Effector memory CD8-positive, alpha-beta T cell (primary cell): ENCODE data around the gene CYP4A22.
"Not testable (repeated sequence)": the region's sequence is repeated elsewhere in the genome, so short reads cannot be mapped to it uniquely, and the experiment has no call there.

Source experiments
- ATAC-seq: fragments of 150-1000 bp; cut with Tn5 transposase; replicated peaks from 2 replicates; pipeline ENCODE4 v1.10.0; 2021; ENCODE audit warnings: mild to moderate bottlenecking, moderate library complexity
- DNase-seq, 3 experiments: peaks; one replicate each; pipeline ENCODE4 v3.0.0; 2021
- H3K27ac Mint-ChIP-seq, 2 donors: one replicate each; pipeline ENCODE4 v1.8.0; 2022; ENCODE audit warnings: mild to moderate bottlenecking in 2 of 2, mixed read lengths in 2 of 2, moderate library complexity in 2 of 2
- H3K27me3 Mint-ChIP-seq, 2 donors: one replicate each; pipeline ENCODE4 v1.8.0; 2022; ENCODE audit warnings: mixed read lengths in 2 of 2
- H3K36me3 Mint-ChIP-seq: one replicate; pipeline ENCODE4 v1.8.0; 2022; ENCODE audit warnings: mild to moderate bottlenecking, moderate library complexity, mixed read lengths; ENCODE audit not compliant: insufficient read depth
- H3K4me1 Mint-ChIP-seq, 2 donors: one replicate each; pipeline ENCODE4 v1.8.0; 2022; ENCODE audit warnings: low read depth in 2 of 2, mixed read lengths in 2 of 2
- H3K4me3 Mint-ChIP-seq, 2 donors: one replicate each; pipeline ENCODE4 v1.8.0; 2022; ENCODE audit warnings: mild to moderate bottlenecking in 2 of 2, mixed read lengths in 2 of 2, moderate library complexity in 2 of 2
- H3K9me3 Mint-ChIP-seq, 2 donors: one replicate each; pipeline ENCODE4 v1.8.0; 2022; ENCODE audit warnings: mixed read lengths in 2 of 2

Gene CYP4A22

DNA sequence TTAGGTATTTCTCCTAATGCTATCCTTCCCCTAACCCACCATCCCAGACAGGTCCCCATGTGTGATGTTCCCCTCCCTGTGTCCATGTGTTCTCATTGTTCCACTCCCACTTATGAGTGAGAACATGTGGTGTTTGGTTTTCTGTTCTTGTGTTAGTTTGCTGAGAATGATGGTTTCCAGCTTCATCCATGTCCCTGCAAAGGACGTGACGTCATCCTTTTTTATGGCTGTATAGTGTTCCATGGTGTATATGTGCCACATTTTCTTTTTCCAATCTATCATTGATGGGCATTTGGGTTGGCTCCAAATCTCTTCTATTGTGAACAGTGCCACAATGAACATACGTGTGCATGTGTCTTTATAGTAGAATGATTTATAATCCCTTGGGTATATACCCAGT lies 4.6 kb upstream of the CYP4A22 start:
- H3K9me3 Mint-ChIP-seq, ATAC-seq: not testable (repeated sequence)
- H3K27me3 Mint-ChIP-seq = peaks cover 41% of the 10 kb centered on the region in 2 donors

DNA sequence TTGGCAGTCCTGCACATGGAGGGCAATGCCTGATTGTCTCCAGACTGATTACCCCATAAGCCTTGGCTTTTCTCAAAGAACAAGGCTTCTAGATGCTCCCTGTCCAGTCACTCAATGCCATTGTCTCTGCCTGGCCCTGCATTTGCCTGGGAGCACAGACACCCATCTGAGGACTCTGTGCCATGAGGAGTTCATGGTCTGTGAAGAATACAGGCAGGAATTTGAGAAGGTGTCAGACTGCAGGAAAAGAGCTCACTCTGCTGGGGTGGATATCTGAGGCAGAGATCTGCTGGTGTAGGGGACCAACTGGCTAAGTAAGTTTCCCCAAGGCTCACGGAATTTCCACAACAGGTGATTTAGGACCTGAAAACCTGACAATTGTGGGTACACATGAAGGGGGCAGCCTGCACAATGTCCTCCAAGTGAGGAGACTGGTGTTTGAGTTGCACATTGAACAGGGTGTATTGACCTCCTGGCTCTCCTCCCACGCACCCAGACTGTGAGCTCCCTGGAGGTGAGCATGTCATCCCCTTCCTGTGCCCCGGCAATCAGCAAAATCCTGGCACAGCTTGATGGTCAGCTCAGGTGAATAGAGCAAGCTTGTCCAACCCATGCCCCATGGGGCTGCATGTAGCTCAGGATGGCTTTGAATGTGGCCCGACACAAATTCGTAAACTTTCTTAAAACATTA lies 829 bp downstream of the CYP4A22 start:
- ATAC-seq = no peak
- no peak for DNase-seq
- H3K36me3 Mint-ChIP-seq = no peaks in the 10 kb centered on the region
- H3K27ac Mint-ChIP-seq = no peak overlapping the region
- no peaks in the 10 kb centered on the region for H3K9me3 Mint-ChIP-seq
- H3K27me3 Mint-ChIP-seq = peaks cover 31 to 37% of the 10 kb centered on the region in 2 donors
- H3K4me1 Mint-ChIP-seq = no peaks in the 10 kb centered on the region
- H3K4me3 Mint-ChIP-seq = no peak overlapping the region

More for the DNA sequence above, 4.6 kb upstream of the CYP4A22 start:
- H3K4me1 Mint-ChIP-seq, H3K36me3 Mint-ChIP-seq, DNase-seq, H3K27ac Mint-ChIP-seq, H3K4me3 Mint-ChIP-seq: not testable (repeated sequence)

DNA sequence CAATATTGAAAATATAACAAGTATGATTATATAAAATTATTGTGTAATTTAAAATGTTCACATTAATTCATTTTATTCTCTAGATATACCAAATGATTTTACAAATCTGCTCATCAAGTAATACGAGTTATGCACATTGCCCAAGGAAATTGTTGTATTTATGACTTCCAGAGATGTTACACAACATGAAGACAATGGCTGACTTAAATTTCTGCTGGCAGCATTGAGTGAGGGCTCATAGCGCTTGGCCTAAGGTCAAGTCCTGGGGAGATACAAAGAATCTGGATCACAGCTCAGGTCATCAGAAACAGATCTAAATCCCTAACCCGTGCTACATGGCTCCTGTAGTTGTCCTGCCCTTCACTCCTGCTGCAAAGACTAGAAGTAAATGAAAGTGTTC lies 3.1 kb downstream of the CYP4A22 start:
- not testable (repeated sequence) for DNase-seq, H3K36me3 Mint-ChIP-seq, H3K4me3 Mint-ChIP-seq, ATAC-seq, H3K4me1 Mint-ChIP-seq, H3K27ac Mint-ChIP-seq, H3K9me3 Mint-ChIP-seq
- peaks cover 25 to 30% of the 10 kb centered on the region in 2 donors for H3K27me3 Mint-ChIP-seq

DNA sequence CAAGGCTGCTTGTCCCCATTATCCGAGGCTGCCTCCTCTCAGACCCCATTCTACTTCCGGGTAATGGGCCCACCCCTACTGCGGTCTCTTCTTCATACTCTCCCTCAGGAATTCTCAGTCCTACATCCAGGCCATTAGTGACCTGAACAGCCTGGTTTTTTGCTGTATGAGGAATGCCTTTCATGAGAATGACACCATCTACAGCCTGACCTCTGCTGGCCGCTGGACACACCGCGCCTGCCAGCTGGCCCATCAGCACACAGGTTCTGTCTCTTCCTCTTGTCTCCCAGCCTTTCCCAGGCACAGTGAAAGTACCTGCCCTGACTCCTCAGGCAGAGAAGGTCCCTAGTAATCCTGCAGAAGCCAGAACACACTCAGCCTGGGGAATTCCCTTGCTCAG lies 6.4 kb downstream of the CYP4A22 start:
- H3K27ac Mint-ChIP-seq, ATAC-seq, H3K4me3 Mint-ChIP-seq, H3K9me3 Mint-ChIP-seq, DNase-seq, H3K36me3 Mint-ChIP-seq, H3K4me1 Mint-ChIP-seq: not testable (repeated sequence)
- peaks cover 36 to 49% of the 10 kb centered on the region in 2 donors for H3K27me3 Mint-ChIP-seq

DNA sequence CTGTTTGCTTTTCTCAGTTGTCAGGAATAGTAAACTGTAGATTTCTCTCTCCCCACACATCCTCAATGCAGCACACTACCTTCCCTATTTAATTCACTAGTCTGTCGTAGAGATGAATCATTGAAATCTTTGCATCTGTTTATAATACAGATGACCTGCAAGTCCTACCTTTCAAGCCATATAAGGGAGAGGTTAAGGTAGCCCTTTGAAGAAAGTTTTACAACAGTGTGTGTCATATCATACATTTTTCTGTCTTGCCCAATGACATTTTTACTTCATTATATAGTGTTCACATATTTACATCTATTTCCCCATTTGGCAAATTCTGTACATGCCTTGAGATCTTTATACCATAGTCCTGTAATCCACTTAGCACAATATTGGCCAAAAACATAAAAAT lies 9.3 kb downstream of the CYP4A22 start:
- peaks cover 48 to 64% of the 10 kb centered on the region in 2 donors for H3K27me3 Mint-ChIP-seq
- DNase-seq, ATAC-seq, H3K36me3 Mint-ChIP-seq, H3K4me3 Mint-ChIP-seq, H3K9me3 Mint-ChIP-seq, H3K4me1 Mint-ChIP-seq, H3K27ac Mint-ChIP-seq: not testable (repeated sequence)

DNA sequence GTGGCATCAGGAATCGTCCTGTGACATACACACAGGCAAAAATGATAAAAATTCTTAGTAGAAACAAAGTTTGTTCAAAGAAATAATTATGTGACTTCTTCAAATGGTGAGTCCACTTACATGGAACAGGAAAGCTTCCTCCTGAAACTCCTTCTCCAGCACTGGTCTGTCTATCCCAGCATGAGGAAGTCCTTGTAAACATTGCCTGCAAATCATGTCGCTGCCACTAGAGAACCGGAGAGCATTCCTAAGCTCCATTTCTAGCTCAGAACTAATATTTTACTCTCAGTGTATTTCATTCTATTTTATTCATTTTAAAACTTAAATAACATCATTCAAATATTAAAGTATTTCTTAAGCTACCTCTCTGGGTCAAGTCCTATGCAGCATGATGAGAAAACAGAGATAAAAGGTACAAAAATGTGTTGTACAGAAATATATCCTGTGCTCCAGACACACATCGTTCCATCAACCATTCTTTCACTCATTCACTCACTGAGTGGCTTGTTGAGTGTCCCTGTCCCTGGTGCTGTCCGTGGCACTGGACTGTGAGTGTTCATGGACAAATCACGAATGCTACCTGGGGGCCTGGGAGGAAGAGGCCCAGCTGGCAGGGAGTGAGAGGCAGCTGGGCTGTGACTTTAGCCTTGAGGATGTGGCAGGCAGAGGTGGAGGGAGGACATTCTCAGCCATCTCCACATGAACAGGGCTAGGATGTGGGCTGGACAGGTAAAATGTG lies 10.0 kb downstream of the CYP4A22 start:
- Mint-ChIP-seq H3K4me3 (no peak overlapping the region), H3K36me3 (no peaks in the 10 kb centered on the region), H3K4me1 (no peaks in the 10 kb centered on the region), H3K27me3 (peaks cover 48 to 64% of the 10 kb centered on the region in 2 donors), H3K27ac (no peak overlapping the region), H3K9me3 (no peaks in the 10 kb centered on the region)
- ATAC-seq (no peak), DNase-seq (no peak)

DNA sequence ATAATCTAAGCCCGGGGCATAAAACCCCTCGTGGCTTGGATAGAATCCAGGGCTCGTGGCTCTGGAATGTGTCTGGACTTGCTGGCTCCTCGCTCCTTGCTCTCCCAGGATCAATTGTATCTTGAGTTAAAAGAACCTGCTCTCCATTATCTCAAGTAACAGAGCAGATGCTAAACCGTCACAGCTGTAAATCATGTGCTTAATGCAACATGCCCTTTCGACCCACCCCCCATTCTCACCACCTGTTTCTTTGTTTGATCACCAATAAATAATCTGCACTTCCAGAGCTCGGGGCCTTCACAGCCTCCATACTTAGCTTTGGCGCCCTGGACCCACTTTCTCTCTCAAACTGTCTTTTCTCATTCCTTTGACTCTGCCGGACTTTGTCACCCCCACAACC lies 11.9 kb downstream of the CYP4A22 start:
- not testable (repeated sequence) for H3K9me3 Mint-ChIP-seq, H3K27ac Mint-ChIP-seq, DNase-seq, H3K4me3 Mint-ChIP-seq, H3K4me1 Mint-ChIP-seq, H3K36me3 Mint-ChIP-seq, ATAC-seq
- H3K27me3 Mint-ChIP-seq = peaks cover 60 to 77% of the 10 kb centered on the region in 2 donors

DNA sequence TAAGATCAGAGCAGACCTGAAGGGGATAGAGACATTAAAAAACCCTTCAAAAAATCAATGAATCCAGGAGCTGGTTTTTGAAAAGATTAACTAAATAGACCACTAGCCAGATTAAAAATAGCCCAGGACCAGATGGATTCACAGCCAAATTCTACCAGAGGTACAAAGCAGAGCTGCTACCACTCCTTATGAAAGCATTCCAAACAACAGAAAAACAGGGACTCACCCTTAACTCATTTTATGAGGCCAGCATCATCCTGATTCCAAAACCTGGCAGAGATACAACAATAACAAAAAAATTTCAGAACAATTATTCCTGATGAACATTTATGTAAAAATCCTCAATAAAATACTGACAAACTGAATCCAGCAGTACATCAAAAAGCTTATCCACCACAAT lies 19.2 kb downstream of the CYP4A22 start:
- not testable (repeated sequence) for H3K27ac Mint-ChIP-seq, H3K4me1 Mint-ChIP-seq, DNase-seq, H3K36me3 Mint-ChIP-seq, H3K4me3 Mint-ChIP-seq, H3K9me3 Mint-ChIP-seq, ATAC-seq
- peaks cover 53 to 60% of the 10 kb centered on the region in 2 donors for H3K27me3 Mint-ChIP-seq

DNA sequence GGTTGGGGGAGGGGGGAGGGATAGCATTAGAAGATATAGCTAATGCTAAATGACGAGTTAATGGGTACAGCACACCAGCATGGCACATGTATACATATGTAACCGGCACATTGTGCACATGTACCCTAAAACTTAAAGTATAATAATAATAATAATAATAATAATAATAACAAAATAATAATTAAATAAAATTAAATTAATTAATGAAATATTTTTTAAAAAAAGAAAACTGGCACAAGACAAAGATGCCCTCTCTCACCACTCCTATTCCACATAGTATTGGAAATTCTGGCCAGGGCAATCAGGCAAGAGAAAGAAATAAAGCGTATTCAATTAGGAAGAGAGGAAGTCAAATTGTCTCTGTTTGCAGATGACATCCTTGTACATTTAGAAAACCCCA lies 20.7 kb downstream of the CYP4A22 start:
- not testable (repeated sequence) for H3K27ac Mint-ChIP-seq, ATAC-seq, H3K9me3 Mint-ChIP-seq, H3K36me3 Mint-ChIP-seq, H3K4me3 Mint-ChIP-seq, DNase-seq, H3K4me1 Mint-ChIP-seq
- peaks cover 53 to 59% of the 10 kb centered on the region in 2 donors for H3K27me3 Mint-ChIP-seq

DNA sequence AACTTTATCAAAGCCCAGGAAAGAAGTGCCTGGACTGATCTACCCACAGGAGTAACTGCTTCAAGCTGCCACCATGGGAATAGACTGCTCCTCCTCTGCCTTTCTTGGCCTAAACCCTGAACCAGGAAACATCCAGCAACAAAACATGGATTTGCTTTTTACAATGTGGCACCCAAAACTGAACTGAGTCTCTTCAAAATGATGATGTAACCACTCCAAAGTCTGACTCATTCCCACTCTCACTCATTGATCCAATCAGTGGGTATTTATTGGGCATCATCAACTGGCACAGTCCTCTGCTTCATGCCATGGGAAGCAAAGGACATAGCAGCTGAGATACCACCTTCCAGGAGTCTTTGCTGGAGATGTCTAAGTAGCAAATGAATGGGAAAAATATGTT lies 23.5 kb downstream of the CYP4A22 start:
- H3K4me3 Mint-ChIP-seq = no peak overlapping the region
- H3K27ac Mint-ChIP-seq = no peak overlapping the region
- ATAC-seq = no peak
- no peaks in the 10 kb centered on the region for H3K36me3 Mint-ChIP-seq
- H3K4me1 Mint-ChIP-seq = no peaks in the 10 kb centered on the region
- H3K27me3 Mint-ChIP-seq = peaks cover 53 to 56% of the 10 kb centered on the region in 2 donors
- H3K9me3 Mint-ChIP-seq = peaks cover 0 to 2% of the 10 kb centered on the region in 2 donors
- DNase-seq = no peak

DNA sequence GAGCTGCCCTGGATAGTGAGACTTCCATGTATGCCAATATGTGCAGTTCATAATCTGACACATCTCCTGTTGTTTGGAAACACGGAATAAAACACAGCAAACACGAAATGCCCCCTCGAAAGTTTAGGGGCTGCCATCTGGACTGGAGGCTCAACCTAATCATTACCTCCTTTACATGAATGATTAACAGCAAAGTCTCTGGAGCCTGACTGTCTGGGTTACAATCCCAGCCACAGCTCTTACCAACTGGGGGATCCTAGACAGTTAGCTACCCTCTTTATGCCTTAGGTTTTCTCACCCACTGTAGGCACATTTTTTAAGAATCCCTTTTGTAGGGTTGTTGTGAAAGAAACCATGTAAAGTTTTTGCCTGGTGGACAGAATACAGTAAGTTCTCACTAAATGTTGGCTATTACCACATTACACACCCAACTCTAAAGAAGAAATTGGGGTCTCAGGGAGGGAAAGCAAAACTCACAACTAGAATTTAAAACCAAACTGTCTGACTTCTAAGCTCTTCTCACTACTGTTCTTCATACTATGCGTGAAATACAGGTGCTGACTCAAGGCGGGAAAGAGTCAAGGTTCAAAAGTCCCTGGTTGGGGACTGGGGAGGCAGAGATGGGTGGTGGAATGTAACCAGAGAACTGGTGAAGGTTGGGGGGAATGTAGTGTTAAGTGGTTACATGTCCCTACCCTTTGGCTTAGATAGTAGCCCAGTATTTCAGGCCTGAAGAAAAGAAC lies 24.2 kb downstream of the CYP4A22 start:
- ATAC-seq (no peak), DNase-seq (no peak)
- Mint-ChIP-seq H3K4me3 (no peak overlapping the region), H3K27me3 (peaks cover 53 to 54% of the 10 kb centered on the region in 2 donors), H3K4me1 (no peaks in the 10 kb centered on the region), H3K9me3 (no peaks in the 10 kb centered on the region), H3K36me3 (no peaks in the 10 kb centered on the region), H3K27ac (no peak overlapping the region)

DNA sequence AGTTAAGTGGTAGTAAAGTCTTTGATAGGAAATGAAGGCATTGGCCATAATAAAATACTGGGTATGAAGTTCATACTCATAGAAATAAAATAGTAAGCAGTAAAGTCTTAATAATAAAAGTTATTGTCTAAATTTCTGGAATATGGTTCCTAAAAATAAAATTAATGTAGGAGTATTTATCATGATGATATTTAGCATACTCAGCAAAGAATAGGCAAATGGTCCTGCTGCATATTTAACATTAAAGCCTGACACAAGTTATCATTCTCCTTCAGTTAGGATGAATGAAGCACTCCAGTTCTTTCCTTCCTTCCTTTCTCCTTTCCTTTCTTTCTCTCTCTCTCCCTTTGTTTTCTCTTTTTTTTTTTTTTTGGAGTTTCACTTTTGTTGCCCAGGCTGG lies 27.3 kb downstream of the CYP4A22 start:
- Mint-ChIP-seq H3K9me3 (no peaks in the 10 kb centered on the region), H3K4me3 (no peak overlapping the region), H3K27me3 (peaks cover 69 to 82% of the 10 kb centered on the region in 2 donors), H3K27ac (no peak overlapping the region), H3K4me1 (no peaks in the 10 kb centered on the region), H3K36me3 (no peaks in the 10 kb centered on the region)
- ATAC-seq = no peak
- no peak for DNase-seq

DNA sequence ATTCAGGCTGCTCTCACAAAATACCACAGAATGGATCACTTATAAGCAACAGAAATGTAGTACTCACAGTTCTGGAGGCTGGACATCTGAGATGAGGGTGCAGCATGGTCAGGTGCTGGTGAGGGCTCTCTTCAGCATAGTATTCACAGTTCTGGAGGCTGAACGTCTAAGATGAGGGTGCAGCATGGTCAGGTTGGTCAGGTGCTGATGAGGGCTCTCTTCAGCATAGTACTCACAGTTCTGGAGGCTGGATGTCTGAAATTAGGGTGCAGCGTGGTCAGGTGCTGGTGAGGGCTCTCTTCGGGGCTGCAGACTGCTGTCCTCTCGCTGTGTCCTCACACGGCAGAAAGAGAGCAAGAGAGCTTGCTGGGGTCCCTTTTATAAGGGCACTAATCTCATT lies 35.5 kb downstream of the CYP4A22 start:
- H3K27me3 Mint-ChIP-seq = peaks cover 22 to 57% of the 10 kb centered on the region in 2 donors
- no peak overlapping the region for H3K27ac Mint-ChIP-seq
- ATAC-seq (no peak), DNase-seq (no peak)
- no peaks in the 10 kb centered on the region for H3K9me3 Mint-ChIP-seq
- H3K36me3 Mint-ChIP-seq = no peaks in the 10 kb centered on the region
- H3K4me3 Mint-ChIP-seq = no peak overlapping the region
- H3K4me1 Mint-ChIP-seq = peaks cover 6 to 8% of the 10 kb centered on the region in 2 donors
